ENCODE measurements around the gene PTPRD.

Gene PTPRD

GRCh38 chr9:8651846-8652215, 1961.0 kb downstream of the PTPRD start:
- Histone ChIP-seq H3F3A (ENCODE audit: low read depth) (peaks cover 11% of the 10 kb centered on the region), H3K79me2 (ENCODE audit: insufficient read depth, low read length) (peaks cover 78% of the 10 kb centered on the region), H4K20me1 (ENCODE audit: insufficient read depth, low read length, poor library complexity, severe bottlenecking) (peaks cover 12% of the 10 kb centered on the region), H3K27me3 (ENCODE audit: insufficient read depth, low read length, poor library complexity, severe bottlenecking) (no peaks in the 10 kb centered on the region), H3K4me1 (ENCODE audit: insufficient read depth, low read length, poor library complexity, severe bottlenecking) (peaks cover 62% of the 10 kb centered on the region), H3K4me3 (ENCODE audit: low read length, poor library complexity, severe bottlenecking) (no peak overlapping the region), H3K9ac (ENCODE audit: low read depth, low read length, poor library complexity, severe bottlenecking) (no peak overlapping the region), H3K9me3 (ENCODE audit: insufficient read depth, low read depth, low read length) (no peaks in the 10 kb centered on the region), H2AFZ (ENCODE audit: low read length) (no peak overlapping the region), H3K9me2 (replicated peaks; ENCODE audit: low read depth, low read length) (no peaks in the 10 kb centered on the region), H3K4me2 (ENCODE audit: low read depth, low read length, poor library complexity, severe bottlenecking) (no peak overlapping the region), H3K36me3 (ENCODE audit: insufficient read depth, low read length) (no peaks in the 10 kb centered on the region)
- TF ChIP-seq CTCF (conservative IDR thresholded peaks at IDR 0.05; ENCODE audit: low read length) (no peak), EZH2phosphoT487 (IDR thresholded peaks at IDR 0.05; ENCODE audit: borderline replicate concordance) (no peak)

GRCh38 chr9:8651070-8651845, 1961.5 kb downstream of the PTPRD start:
- H2AFZ ChIP-seq (ENCODE audit: low read length): no peak overlapping the region
- peaks cover 80% of the 10 kb centered on the region for H3K79me2 ChIP-seq (ENCODE audit: insufficient read depth, low read length)
- peak overlapping the region; percentile 4 for H3K4me2 ChIP-seq (ENCODE audit: low read depth, low read length, poor library complexity, severe bottlenecking)
- H4K20me1 ChIP-seq (ENCODE audit: insufficient read depth, low read length, poor library complexity, severe bottlenecking): peaks cover 12% of the 10 kb centered on the region
- H3K9me2 ChIP-seq (replicated peaks; ENCODE audit: low read depth, low read length): no peaks in the 10 kb centered on the region
- no peak overlapping the region for H3K9ac ChIP-seq (ENCODE audit: low read depth, low read length, poor library complexity, severe bottlenecking)
- H3K27me3 ChIP-seq (ENCODE audit: insufficient read depth, low read length, poor library complexity, severe bottlenecking): no peaks in the 10 kb centered on the region
- H3K36me3 ChIP-seq (ENCODE audit: insufficient read depth, low read length): no peaks in the 10 kb centered on the region
- peaks cover 66% of the 10 kb centered on the region for H3K4me1 ChIP-seq (ENCODE audit: insufficient read depth, low read length, poor library complexity, severe bottlenecking)
- TF ChIP-seq EZH2phosphoT487 (IDR thresholded peaks at IDR 0.05; ENCODE audit: borderline replicate concordance) (no peak), CTCF (conservative IDR thresholded peaks at IDR 0.05; ENCODE audit: low read length) (no peak)
- H3K9me3 ChIP-seq (ENCODE audit: insufficient read depth, low read depth, low read length): no peaks in the 10 kb centered on the region
- H3F3A ChIP-seq (ENCODE audit: low read depth): peaks cover 11% of the 10 kb centered on the region
- H3K4me3 ChIP-seq (ENCODE audit: low read length, poor library complexity, severe bottlenecking): no peak overlapping the region

GRCh38 chr9:8649807-8650206, 1963.0 kb downstream of the PTPRD start:
- H3K9ac ChIP-seq (ENCODE audit: low read depth, low read length, poor library complexity, severe bottlenecking): no peak overlapping the region

More at GRCh38 chr9:8649807-8650206, 1963.0 kb downstream of the PTPRD start:
- Histone ChIP-seq H3K9me2 (replicated peaks; ENCODE audit: low read depth, low read length) (no peaks in the 10 kb centered on the region), H3K27me3 (ENCODE audit: insufficient read depth, low read length, poor library complexity, severe bottlenecking) (no peaks in the 10 kb centered on the region), H4K20me1 (ENCODE audit: insufficient read depth, low read length, poor library complexity, severe bottlenecking) (peaks cover 12% of the 10 kb centered on the region), H3K79me2 (ENCODE audit: insufficient read depth, low read length) (peaks cover 80% of the 10 kb centered on the region), H2AFZ (ENCODE audit: low read length) (no peak overlapping the region), H3K4me2 (ENCODE audit: low read depth, low read length, poor library complexity, severe bottlenecking) (peak overlapping the region; percentile 74), H3K9me3 (ENCODE audit: insufficient read depth, low read depth, low read length) (no peaks in the 10 kb centered on the region), H3K4me1 (ENCODE audit: insufficient read depth, low read length, poor library complexity, severe bottlenecking) (peaks cover 65% of the 10 kb centered on the region), H3F3A (ENCODE audit: low read depth) (peaks cover 11% of the 10 kb centered on the region), H3K4me3 (ENCODE audit: low read length, poor library complexity, severe bottlenecking) (no peak overlapping the region), H3K36me3 (ENCODE audit: insufficient read depth, low read length) (0 out of 2 replicates have a peak, but pooled peaks cover under 1% of the 10 kb centered on the region)
- TF ChIP-seq EZH2phosphoT487 (IDR thresholded peaks at IDR 0.05; ENCODE audit: borderline replicate concordance) (no peak), CTCF (conservative IDR thresholded peaks at IDR 0.05; ENCODE audit: low read length) (no peak)

All from Loucy (cell line).